ENCODE results near the gene TNFRSF18. TPM values are rescaled to one million over a fixed set of nuclear protein-coding genes. Genes with fewer than 3 reads are reported as not detected.

Gene TNFRSF18
- total RNA-seq, 2 donors from 2014 or later = 0.55 TPM; not detected in 1

DNA sequence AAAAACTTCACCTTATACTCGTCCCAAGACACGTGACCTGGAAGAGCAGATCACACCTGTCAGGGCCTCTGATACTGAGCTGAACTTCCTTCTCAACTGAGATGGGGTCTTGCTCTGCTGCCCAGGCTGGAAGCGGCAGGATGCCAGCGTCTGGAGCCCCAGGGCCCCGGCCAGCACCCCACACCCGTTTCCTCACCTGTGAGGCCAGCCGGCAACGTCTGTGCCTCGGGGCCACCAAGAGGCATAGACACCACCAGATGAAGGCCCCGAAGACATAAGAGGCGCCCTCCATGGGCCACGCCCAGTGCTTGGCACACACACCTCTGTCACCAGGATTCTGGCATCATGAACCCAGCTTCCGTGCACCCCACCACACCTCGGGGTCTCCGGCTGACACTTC is 16.9 kb upstream of the TNFRSF18 start:
- no peak overlapping the region for H3K4me3 ChIP-seq
- H3K27ac ChIP-seq = no peak overlapping the region
- H3K9me3 ChIP-seq = no peaks in the 10 kb centered on the region
- TF ChIP-seq, protein P1, sequence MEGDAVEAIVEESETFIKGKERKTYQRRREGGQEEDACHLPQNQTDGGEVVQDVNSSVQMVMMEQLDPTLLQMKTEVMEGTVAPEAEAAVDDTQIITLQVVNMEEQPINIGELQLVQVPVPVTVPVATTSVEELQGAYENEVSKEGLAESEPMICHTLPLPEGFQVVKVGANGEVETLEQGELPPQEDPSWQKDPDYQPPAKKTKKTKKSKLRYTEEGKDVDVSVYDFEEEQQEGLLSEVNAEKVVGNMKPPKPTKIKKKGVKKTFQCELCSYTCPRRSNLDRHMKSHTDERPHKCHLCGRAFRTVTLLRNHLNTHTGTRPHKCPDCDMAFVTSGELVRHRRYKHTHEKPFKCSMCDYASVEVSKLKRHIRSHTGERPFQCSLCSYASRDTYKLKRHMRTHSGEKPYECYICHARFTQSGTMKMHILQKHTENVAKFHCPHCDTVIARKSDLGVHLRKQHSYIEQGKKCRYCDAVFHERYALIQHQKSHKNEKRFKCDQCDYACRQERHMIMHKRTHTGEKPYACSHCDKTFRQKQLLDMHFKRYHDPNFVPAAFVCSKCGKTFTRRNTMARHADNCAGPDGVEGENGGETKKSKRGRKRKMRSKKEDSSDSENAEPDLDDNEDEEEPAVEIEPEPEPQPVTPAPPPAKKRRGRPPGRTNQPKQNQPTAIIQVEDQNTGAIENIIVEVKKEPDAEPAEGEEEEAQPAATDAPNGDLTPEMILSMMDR (IDR thresholded peaks at IDR 0.05) = no peak
- peaks cover 71% of the 10 kb centered on the region for H3K36me3 ChIP-seq
- no peak for DNase-seq (ENCODE audit: low spot score)
- no peaks in the 10 kb centered on the region for H3K27me3 ChIP-seq
- peaks cover 0 to 20% of the 10 kb centered on the region in 2 donors for H3K4me1 ChIP-seq

DNA sequence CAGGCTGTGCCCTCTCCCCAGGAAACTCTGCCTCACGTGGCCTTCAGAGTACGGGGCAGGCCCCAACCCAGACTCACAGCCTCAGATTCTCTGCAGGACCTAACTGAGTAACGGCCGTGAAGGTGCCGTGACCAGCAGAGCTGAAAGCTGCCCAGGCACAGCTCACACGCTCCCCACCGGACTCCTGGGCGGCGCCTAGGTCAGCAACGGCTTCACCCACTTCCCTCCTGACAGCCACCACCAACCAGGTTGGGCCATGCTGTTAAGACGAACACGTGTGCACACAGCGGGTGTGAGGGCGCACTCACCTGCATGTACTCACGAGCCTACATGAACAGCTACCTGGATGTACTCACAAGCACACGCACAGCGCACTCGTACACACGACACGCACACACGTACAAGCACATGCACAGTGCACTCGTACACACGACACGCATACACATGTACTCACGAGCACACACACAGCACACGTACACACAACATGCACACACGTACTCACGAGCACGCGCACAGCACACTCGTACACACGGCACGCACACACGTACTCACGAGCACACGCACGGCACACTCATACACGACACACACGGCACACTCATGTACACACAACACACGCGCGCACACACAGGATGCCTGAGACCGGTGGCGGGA is 16.3 kb upstream of the TNFRSF18 start:
- peaks cover 70% of the 10 kb centered on the region for H3K36me3 ChIP-seq

DNA sequence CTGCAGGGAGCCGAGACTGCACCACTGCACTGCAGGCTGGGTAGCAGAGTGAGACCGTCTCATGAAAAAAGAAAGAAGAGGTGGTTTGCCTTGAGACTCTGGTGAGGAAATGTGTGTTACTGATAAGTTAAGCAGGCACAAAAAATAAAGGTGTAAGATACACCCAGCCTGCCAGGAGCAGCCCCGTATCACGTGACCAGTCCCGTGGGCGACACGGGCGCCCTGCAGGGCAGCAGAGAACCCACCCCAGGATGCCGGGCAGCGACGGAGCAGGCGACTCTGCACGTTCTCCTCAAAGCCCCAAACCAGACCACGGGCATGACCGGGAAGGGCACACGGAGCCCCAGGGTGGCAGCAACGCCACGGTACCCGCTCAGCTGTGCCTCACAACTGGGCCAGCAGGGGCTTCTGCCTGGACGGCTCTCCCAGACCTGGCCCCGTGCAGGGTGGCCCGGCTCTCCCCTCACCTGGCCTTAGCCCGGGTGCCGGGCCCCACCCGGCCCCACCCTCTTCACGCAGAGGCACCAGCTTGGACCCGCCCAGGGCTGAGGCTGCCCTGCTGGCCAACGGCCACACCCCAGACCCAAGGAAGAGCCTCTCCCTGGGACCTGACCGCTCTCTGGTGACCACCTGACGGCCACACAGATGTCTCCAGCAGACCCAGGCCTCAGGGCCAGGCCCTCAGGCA is 15.6 kb upstream of the TNFRSF18 start:
- no peaks in the 10 kb centered on the region for H3K27me3 ChIP-seq
- no peak for DNase-seq (ENCODE audit: low spot score)
- H3K4me3 ChIP-seq = no peak overlapping the region
- peaks cover 0 to 20% of the 10 kb centered on the region in 2 donors for H3K4me1 ChIP-seq
- H3K9me3 ChIP-seq = no peaks in the 10 kb centered on the region
- peaks cover 71% of the 10 kb centered on the region for H3K36me3 ChIP-seq
- H3K27ac ChIP-seq = no peak overlapping the region
- TF ChIP-seq, protein P1 (IDR thresholded peaks at IDR 0.05) = no peak

More for the DNA sequence above, 16.3 kb upstream of the TNFRSF18 start:
- no peaks in the 10 kb centered on the region for H3K9me3 ChIP-seq
- H3K4me1 ChIP-seq = peaks cover 0 to 20% of the 10 kb centered on the region in 2 donors
- H3K27ac ChIP-seq = no peak overlapping the region
- H3K4me3 ChIP-seq = no peak overlapping the region
- TF ChIP-seq, protein P1 (IDR thresholded peaks at IDR 0.05) = no peak
- H3K27me3 ChIP-seq = no peaks in the 10 kb centered on the region
- DNase-seq (ENCODE audit: low spot score) = no peak

DNA sequence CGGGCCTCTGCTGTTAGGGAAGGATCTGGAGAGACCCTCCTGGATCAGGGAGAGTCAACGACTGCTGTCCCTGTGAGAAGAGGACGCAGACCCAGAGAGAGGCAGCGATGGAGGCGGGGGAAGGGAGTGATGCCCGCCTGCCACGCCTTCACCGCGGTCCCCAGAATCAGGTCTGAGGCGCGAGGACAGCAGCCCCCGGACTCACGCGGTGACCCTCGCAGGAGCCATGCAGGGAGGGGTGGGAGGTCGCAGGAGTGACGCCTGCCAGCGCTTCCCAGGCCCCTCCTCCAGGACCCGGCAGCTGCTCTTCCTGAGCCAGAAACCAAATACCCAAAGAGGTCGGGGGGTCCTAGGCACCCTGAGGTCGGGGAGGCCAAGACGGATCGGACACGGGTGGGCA is 13.8 kb upstream of the TNFRSF18 start:
- H3K4me3 ChIP-seq = no peak overlapping the region
- H3K27ac ChIP-seq = no peak overlapping the region
- peaks cover 76% of the 10 kb centered on the region for H3K36me3 ChIP-seq
- no peaks in the 10 kb centered on the region for H3K27me3 ChIP-seq
- TF ChIP-seq, protein P1 (IDR thresholded peaks at IDR 0.05) = no peak
- no peak for DNase-seq (ENCODE audit: low spot score)
- H3K4me1 ChIP-seq = peaks cover 0 to 19% of the 10 kb centered on the region in 2 donors
- H3K9me3 ChIP-seq = no peaks in the 10 kb centered on the region

DNA sequence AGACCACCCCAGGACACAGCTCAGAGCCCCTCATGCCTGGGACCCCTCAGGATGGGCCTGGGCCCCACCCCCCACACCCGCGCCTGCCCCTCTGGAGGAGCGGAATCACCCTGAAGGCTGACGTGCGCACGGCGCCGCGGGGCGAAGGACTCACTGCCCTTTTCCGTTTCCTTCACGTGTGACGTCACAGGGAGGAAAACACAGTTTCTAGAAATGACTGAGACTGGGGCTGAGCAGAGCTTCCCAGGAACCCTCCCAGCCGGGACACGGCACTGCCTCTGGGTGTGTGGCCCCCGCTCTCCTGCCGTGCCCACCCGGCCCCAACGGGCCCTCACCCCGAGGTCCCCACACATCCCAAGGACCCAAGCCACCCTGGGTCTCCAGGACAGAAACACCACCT is 12.9 kb upstream of the TNFRSF18 start:
- Histone ChIP-seq H3K27me3 (no peaks in the 10 kb centered on the region), H3K4me3 (no peak overlapping the region), H3K36me3 (peaks cover 72% of the 10 kb centered on the region), H3K9me3 (no peaks in the 10 kb centered on the region), H3K4me1 (peaks cover 0 to 14% of the 10 kb centered on the region in 2 donors), H3K27ac (no peak overlapping the region)
- DNase-seq (ENCODE audit: low spot score) = no peak
- TF ChIP-seq, protein P1 (IDR thresholded peaks at IDR 0.05) = no peak

Measured in right atrium auricular region (tissue), 2 donors.